GM21423 (cell line): Measurements from ENCODE around the gene SMOC2.

Experiments used
- ATAC-seq: cut with Tn5 transposase; IDR thresholded peaks from one replicate; pipeline ENCODE4 v1.9.1; 2021; ENCODE audit warnings: mild to moderate bottlenecking, moderate library complexity; ENCODE audit not compliant: unreplicated experiment

Gene SMOC2

GRCh38 chr6:168441434-168442391 lies 729 bp downstream of the SMOC2 start:
- ATAC-seq: no peak

- ATAC-seq: no peak
Measured at GRCh38 chr6:168442646-168443045, 1.7 kb downstream of the SMOC2 start.

GRCh38 chr6:168447282-168447681 lies 6.3 kb downstream of the SMOC2 start:
- ATAC-seq: no peak

GRCh38 chr6:168447700-168448099 lies 6.7 kb downstream of the SMOC2 start:
- no peak for ATAC-seq

- ATAC-seq: no peak
Measured at GRCh38 chr6:168448243-168448855, 7.4 kb downstream of the SMOC2 start.

- no peak for ATAC-seq
Measured at GRCh38 chr6:168450917-168451316, 9.9 kb downstream of the SMOC2 start.

- ATAC-seq: no peak
Measured at GRCh38 chr6:168451805-168452517, 11.0 kb downstream of the SMOC2 start.

- ATAC-seq: no peak
Measured at GRCh38 chr6:168452685-168453377, 11.8 kb downstream of the SMOC2 start.

GRCh38 chr6:168455847-168456530 lies 15.0 kb downstream of the SMOC2 start:
- ATAC-seq: no peak

GRCh38 chr6:168456907-168457652 lies 16.1 kb downstream of the SMOC2 start:
- ATAC-seq: no peak

- ATAC-seq: no peak
Measured at GRCh38 chr6:168457653-168457934, 16.6 kb downstream of the SMOC2 start.

- ATAC-seq: no peak
Measured at GRCh38 chr6:168458101-168458500, 17.1 kb downstream of the SMOC2 start.

- no peak for ATAC-seq
Measured at GRCh38 chr6:168459572-168459971, 18.6 kb downstream of the SMOC2 start.

- ATAC-seq: no peak
Measured at GRCh38 chr6:168462289-168462853, 21.4 kb downstream of the SMOC2 start.

- ATAC-seq: no peak
Measured at GRCh38 chr6:168464546-168464945, 23.6 kb downstream of the SMOC2 start.

GRCh38 chr6:168468045-168468444 lies 27.1 kb downstream of the SMOC2 start:
- no peak for ATAC-seq

GRCh38 chr6:168469521-168469920 lies 28.5 kb downstream of the SMOC2 start:
- no peak for ATAC-seq

- no peak for ATAC-seq
Measured at GRCh38 chr6:168469926-168470325, 28.9 kb downstream of the SMOC2 start.

- no peak for ATAC-seq
Measured at GRCh38 chr6:168472363-168472762, 31.4 kb downstream of the SMOC2 start.

GRCh38 chr6:168473197-168473596 lies 32.2 kb downstream of the SMOC2 start:
- ATAC-seq: no peak
